NCI-H2171 treated with DMSO at 0.1 percent for 48 hours (cell line): ENCODE data around the gene RAB3IP.
"Not testable (repeated sequence)": the region's sequence is repeated elsewhere in the genome, so short reads cannot be mapped to it uniquely, and the experiment has no call there.

ENCODE experiments used
- DNase-seq: peaks from one replicate; lab custom pipeline; 2025; lab: John Stamatoyannopoulos, UW

The RAB3IP gene

GRCh38 chr12:69835081-69835480 lies 96.4 kb downstream of the RAB3IP start:
- no peak for DNase-seq

GRCh38 chr12:69836015-69836414 lies 97.4 kb downstream of the RAB3IP start:
- no peak for DNase-seq

GRCh38 chr12:69837191-69837590 lies 98.5 kb downstream of the RAB3IP start:
- no peak for DNase-seq

- DNase-seq, result no peak
These were observed 99.2 kb downstream of the RAB3IP start for GRCh38 chr12:69837657-69838415.

- no peak for DNase-seq
These were observed 102.1 kb downstream of the RAB3IP start for GRCh38 chr12:69840727-69841126.

GRCh38 chr12:69843608-69844007 lies 104.9 kb downstream of the RAB3IP start:
- peak; percentile 55 for DNase-seq

GRCh38 chr12:69844416-69844815 lies 105.8 kb downstream of the RAB3IP start:
- peak; percentile 95 for DNase-seq

GRCh38 chr12:69844836-69845235 lies 106.2 kb downstream of the RAB3IP start:
- peak; percentile 69 for DNase-seq

- no peak for DNase-seq
These were observed 108.3 kb downstream of the RAB3IP start for GRCh38 chr12:69846976-69847375.

- no peak for DNase-seq
These were observed 113.3 kb downstream of the RAB3IP start for GRCh38 chr12:69851976-69852375.

- not testable (repeated sequence) for DNase-seq
These were observed 114.7 kb downstream of the RAB3IP start for GRCh38 chr12:69853176-69853961.

- no peak for DNase-seq
These were observed 128.0 kb downstream of the RAB3IP start for GRCh38 chr12:69866698-69867097.

GRCh38 chr12:69868695-69869094 lies 130.0 kb downstream of the RAB3IP start:
- no peak for DNase-seq

- DNase-seq, result no peak
These were observed 134.1 kb downstream of the RAB3IP start for GRCh38 chr12:69872804-69873203.
